Measurements from ENCODE around the gene APOD. TPM values are rescaled to one million over a fixed set of nuclear protein-coding genes. Genes with fewer than 3 reads are reported as not detected.

The APOD gene
- total RNA-seq, 2 experiments from 2014 or later = 0.44 TPM; not detected in 1

DNA sequence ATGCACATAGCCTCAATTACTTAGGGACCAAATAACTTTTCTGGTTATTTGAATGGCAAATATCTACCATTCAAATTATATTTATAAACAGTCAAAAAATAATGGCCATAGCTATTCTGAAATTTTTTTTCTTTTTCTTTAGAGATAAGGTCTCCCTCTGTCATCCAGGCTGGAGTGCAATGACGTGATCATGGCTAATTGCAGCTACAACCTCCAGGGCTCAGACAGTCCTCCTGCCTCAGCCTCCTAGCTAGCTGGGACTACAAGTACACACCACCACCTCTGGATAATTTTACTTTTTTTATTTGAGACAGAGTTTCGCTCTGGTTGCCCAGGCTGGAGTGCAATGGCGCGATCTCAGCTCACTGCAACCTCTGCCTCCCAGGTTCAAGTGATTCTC, 57.2 kb downstream of the APOD start:
- H3K4me1 Mint-ChIP-seq (ENCODE audit: low read depth) = peaks cover 63% of the 10 kb centered on the region
- H3K4me3 Mint-ChIP-seq = no peak overlapping the region
- peaks cover 35% of the 10 kb centered on the region for H3K36me3 Mint-ChIP-seq (ENCODE audit: low read depth)
- CTCF ChIA-PET = interaction anchor here (0.8 to 2.3 kb wide), 4 partner anchors 11 to 255 kb away, joined by 3 to 10 read pairs (median 5); partner anchors contain the start of gene XXYLT1
- peak overlapping the region; percentile 67 for H3K27ac Mint-ChIP-seq
- H3K27me3 Mint-ChIP-seq (ENCODE audit: low read depth) = no peaks in the 10 kb centered on the region
- DNase-seq = no peak
- intact Hi-C loops (cut with micrococcal nuclease) = no loop called here
- H3K9me3 Mint-ChIP-seq = no peaks in the 10 kb centered on the region

DNA sequence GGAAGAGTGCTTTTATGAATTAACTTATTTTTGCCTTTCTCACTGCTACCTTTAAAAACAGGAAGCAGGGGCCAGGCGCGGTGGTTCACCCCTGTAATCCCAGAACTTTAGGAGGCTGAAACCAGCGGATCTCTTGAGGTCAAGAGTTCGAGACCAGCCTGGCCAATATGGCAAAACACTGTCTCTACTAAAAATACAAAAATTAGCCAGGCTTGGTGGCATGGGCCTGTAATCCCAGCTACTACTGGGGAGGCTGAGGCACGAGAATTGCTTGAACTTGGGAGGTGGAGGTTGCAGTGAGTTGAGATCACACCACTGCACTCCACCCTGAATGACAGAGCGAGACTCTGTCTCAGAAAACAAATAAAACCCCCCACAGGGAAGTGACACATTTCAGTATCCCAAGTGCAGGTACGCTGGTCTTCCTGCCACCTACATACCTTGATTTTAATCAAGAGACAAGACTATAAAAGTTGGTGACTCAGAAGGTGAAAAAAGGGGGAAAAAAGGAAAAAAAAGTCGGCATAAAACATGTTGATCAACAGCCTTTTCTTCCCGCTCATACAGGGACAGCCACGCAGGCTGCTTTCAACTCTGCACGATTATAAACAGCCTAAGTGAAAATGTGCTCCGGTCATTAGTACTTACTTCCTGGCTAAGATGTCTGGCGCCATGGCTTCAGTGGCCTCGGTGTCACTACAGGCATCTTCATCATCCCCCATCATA, 59.4 kb downstream of the APOD start:
- DNase-seq = peak; percentile 65
- peak overlapping the region; percentile 97 for H3K27ac Mint-ChIP-seq
- H3K36me3 Mint-ChIP-seq (ENCODE audit: low read depth) = peaks cover 29% of the 10 kb centered on the region
- no peaks in the 10 kb centered on the region for H3K9me3 Mint-ChIP-seq
- CTCF ChIA-PET = interaction anchor here (0.7 to 4.2 kb wide), 6 partner anchors 12 to 327 kb away, joined by 3 to 71 read pairs (median 4); partner anchors contain the start of gene XXYLT1
- intact Hi-C loops (cut with micrococcal nuclease) = loop anchor here (1.0 to 5.0 kb wide), 4 partner anchors 9 to 82 kb away; partner anchors contain the start of gene ACAP2
- peak overlapping the region; percentile 58 for H3K4me3 Mint-ChIP-seq
- H3K4me1 Mint-ChIP-seq (ENCODE audit: low read depth) = peaks cover 49% of the 10 kb centered on the region
- no peaks in the 10 kb centered on the region for H3K27me3 Mint-ChIP-seq (ENCODE audit: low read depth)

DNA sequence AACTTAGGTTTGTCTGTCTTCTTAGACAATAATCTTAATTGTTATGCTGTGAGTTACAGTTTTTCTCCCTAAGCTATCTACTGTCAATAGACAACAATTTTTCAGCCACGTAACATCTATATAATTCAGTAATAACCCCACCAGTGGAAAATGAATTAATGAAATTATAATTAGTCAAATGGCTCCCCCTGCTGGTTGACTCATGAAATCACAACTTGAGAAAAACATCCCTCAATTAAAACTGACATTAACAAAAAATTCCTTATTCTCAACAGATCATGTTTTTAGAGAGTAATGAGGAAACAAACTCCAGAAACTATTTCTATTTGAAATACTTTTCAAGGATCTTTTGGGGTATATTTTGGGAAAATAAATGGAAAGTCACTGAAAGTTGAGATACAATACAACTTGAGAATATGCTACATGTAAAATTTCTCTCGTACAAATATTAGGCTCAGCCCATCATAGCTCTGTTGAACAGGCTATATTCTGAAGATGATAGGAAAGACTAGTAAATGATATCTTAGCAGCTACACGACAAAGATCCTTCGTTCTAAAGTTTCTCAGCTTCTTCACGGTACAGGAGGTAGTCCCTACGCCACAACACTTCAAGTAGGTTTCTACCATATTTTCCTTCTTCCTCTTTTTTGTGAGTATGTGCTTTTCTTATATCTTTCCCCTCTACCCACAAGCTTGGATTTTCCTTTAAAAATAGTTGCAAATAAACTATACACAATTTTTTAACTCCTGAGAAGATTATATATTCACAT, 61.3 kb downstream of the APOD start:
- DNase-seq = no peak
- intact Hi-C loops (cut with micrococcal nuclease) = loop anchor here (1.0 to 5.0 kb wide), 2 partner anchors 80 to 251 kb away; partner anchors contain the start of genes ACAP2 and XXYLT1
- H3K4me1 Mint-ChIP-seq (ENCODE audit: low read depth) = peaks cover 50% of the 10 kb centered on the region
- H3K9me3 Mint-ChIP-seq = no peaks in the 10 kb centered on the region
- H3K36me3 Mint-ChIP-seq (ENCODE audit: low read depth) = peaks cover 34% of the 10 kb centered on the region
- peak overlapping the region; percentile 69 for H3K27ac Mint-ChIP-seq
- CTCF ChIA-PET = interaction anchor here (0.6 to 4.2 kb wide), 13 partner anchors 11 to 883 kb away, joined by 3 to 71 read pairs (median 3); partner anchors contain the start of gene XXYLT1
- no peak overlapping the region for H3K4me3 Mint-ChIP-seq
- H3K27me3 Mint-ChIP-seq (ENCODE audit: low read depth) = no peaks in the 10 kb centered on the region

Other genes starting within 250 kb of the APOD start
- gene ACAP2, start 140.9 kb downstream of the APOD start, total RNA-seq = 10 to 100 TPM; 37.9 to 42.1 TPM
- gene PPP1R2, start 40.6 kb downstream of the APOD start, total RNA-seq = 100 to 1,000 TPM in 1 of 2 experiments, 10 to 100 TPM in 1; 99.7 to 105 TPM
- gene MUC20, start 137.0 kb upstream of the APOD start, total RNA-seq = under 1 TPM; 0.43 to 0.84 TPM
- under 1 TPM in 1 of 2 experiments, not detected in 1; 0.02 TPM for gene MUC4, start 228.0 kb upstream of the APOD start, total RNA-seq